Mesodermal cell (in vitro differentiated cells): ENCODE results near the gene SYNDIG1.

Experiments
- H3K27ac ChIP-seq: 2 replicates; pipeline ENCODE4 v1.7.0; 2013; ENCODE audit warnings: mild to moderate bottlenecking, low read depth, low read length, moderate library complexity; ENCODE audit not compliant: severe bottlenecking
- H3K36me3 ChIP-seq: 2 replicates; pipeline ENCODE4 v1.7.1; 2013; ENCODE audit warnings: mild to moderate bottlenecking, low read length, moderate library complexity; ENCODE audit not compliant: control insufficient read depth, insufficient read depth
- H3K4me1 ChIP-seq: one replicate; pipeline ENCODE4 v1.7.1; 2013; ENCODE audit warnings: mild to moderate bottlenecking, low read length; ENCODE audit not compliant: insufficient read depth, control insufficient read depth, poor library complexity, severe bottlenecking
- H3K4me3 ChIP-seq: 2 replicates; pipeline ENCODE4 v1.7.0; 2013; ENCODE audit warnings: low read length, control low read depth, mild to moderate bottlenecking; ENCODE audit not compliant: insufficient read depth, poor library complexity, severe bottlenecking; ENCODE audit errors: extremely low read depth
- H3K9me3 ChIP-seq: 2 replicates; pipeline ENCODE4 v1.7.1; 2013; ENCODE audit warnings: mild to moderate bottlenecking, low read length, moderate library complexity; ENCODE audit not compliant: control insufficient read depth
- WGBS, 2 experiments: methylation state at CpG; one replicate each; pipeline ENCODE4 v1.1.5; 2013; ENCODE audit warnings: missing lambda C conversion rate in 2 of 2; ENCODE audit not compliant: insufficient coverage in 2 of 2; 5-methylcytosine and 5-hydroxymethylcytosine counted together

The SYNDIG1 gene

DNA sequence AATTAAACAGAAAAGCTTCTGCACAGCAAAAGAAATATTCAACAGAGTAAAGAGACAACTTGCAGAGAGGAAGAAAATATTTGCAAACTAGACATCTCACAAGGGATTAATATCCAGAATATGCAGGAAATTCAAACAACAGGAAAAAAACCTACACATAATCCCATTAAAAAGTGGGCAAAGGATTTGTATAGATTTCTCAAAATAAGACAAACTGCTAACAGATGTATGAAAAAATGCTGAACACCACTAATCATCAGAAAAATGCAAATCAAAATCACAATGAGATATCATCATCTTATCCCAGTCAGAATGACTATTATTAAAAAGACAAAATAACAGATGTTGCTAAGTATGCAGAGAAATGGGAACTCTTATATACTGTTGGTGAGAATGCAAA, 129.6 kb downstream of the SYNDIG1 start:
- Histone ChIP-seq H3K36me3 (no peaks in the 10 kb centered on the region), H3K27ac (no peak overlapping the region), H3K9me3 (no peaks in the 10 kb centered on the region), H3K4me3 (no peak overlapping the region), H3K4me1 (no peaks in the 10 kb centered on the region)

- no peak overlapping the region for H3K4me3 ChIP-seq
- no peaks in the 10 kb centered on the region for H3K36me3 ChIP-seq
- WGBS, 2 experiments = no CpG with 5 or more reads among the region's 3 CpGs
- no peaks in the 10 kb centered on the region for H3K4me1 ChIP-seq
- H3K9me3 ChIP-seq = no peaks in the 10 kb centered on the region
- no peak overlapping the region for H3K27ac ChIP-seq
Measured at GRCh38 chr20:24600012-24600411, 130.6 kb downstream of the SYNDIG1 start.

- Histone ChIP-seq H3K4me3 (no peak overlapping the region), H3K27ac (no peak overlapping the region)
- WGBS, 2 experiments = 88 to 92% methylated on average over 6 of the region's 8 CpGs
Measured at GRCh38 chr20:24603454-24603853, 134.0 kb downstream of the SYNDIG1 start.

DNA sequence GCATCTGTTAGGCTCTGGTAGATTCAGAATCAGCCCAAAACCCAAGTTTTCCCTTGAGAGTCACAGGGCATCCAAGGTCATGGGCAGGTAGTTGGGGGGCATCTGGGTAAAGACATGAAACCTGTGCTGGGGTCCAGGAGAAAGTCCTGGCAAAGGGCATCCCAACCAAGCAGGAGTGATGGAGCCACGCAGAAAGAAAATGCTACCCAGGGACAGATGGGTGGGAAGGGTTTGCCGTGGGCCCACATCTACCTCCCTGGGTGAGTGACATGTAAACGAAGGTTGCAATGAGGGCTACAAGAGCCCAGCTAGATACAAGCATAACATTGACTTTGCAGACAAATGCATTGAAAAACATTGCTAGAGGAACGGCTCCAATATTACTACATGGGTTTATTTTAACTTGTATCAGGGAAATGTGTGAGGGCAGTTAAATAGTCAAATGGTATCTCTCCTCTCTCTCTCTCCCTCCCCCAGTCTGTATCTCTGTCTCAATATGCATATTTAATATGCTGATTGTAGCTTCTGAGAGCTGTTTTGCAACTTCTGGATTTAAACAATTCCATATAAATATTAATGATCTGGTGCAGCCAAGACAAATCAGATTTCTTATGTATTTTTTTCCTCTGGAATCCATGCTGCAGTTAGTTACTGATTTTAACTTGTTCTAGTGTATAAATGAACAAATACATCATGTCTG, 135.7 kb downstream of the SYNDIG1 start:
- no peaks in the 10 kb centered on the region for H3K4me1 ChIP-seq
- no peak overlapping the region for H3K4me3 ChIP-seq
- no peak overlapping the region for H3K27ac ChIP-seq
- no peaks in the 10 kb centered on the region for H3K9me3 ChIP-seq
- 75 to 89% methylated on average over 3 of the region's 4 CpGs for WGBS, 2 experiments
- H3K36me3 ChIP-seq = no peaks in the 10 kb centered on the region

More at GRCh38 chr20:24603454-24603853, 134.0 kb downstream of the SYNDIG1 start:
- H3K9me3 ChIP-seq = no peaks in the 10 kb centered on the region
- H3K4me1 ChIP-seq = no peaks in the 10 kb centered on the region
- no peaks in the 10 kb centered on the region for H3K36me3 ChIP-seq

DNA sequence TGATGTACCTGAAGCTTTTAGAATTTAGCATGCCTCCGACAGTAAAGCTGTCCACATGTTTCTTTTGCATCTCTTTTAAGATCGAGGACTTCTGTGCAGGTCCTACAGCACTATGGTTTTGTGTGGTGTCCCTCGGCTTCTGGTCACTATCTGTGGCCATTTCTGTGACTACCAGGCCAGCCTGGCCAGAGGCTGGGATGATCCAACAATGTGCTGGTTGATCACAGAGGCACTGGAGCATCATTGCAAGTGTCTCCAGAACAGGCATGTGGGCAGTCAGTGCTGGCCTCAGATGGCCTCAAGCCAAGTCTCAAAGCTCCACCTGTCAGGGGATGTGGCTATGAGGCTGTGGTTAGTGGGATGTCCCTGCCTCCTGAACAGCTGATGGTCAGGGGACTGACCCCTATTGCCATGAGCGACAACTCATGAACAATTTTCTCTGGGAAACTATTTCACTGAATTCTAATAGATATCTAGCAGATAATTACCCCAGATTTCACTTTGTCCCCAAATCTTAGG, 136.6 kb downstream of the SYNDIG1 start:
- H3K36me3 ChIP-seq = no peaks in the 10 kb centered on the region
- no peaks in the 10 kb centered on the region for H3K4me1 ChIP-seq
- H3K9me3 ChIP-seq = no peaks in the 10 kb centered on the region
- 88 to 91% methylated on average over 2 to 4 of the region's 4 CpGs for WGBS, 2 experiments
- no peak overlapping the region for H3K4me3 ChIP-seq
- no peak overlapping the region for H3K27ac ChIP-seq

DNA sequence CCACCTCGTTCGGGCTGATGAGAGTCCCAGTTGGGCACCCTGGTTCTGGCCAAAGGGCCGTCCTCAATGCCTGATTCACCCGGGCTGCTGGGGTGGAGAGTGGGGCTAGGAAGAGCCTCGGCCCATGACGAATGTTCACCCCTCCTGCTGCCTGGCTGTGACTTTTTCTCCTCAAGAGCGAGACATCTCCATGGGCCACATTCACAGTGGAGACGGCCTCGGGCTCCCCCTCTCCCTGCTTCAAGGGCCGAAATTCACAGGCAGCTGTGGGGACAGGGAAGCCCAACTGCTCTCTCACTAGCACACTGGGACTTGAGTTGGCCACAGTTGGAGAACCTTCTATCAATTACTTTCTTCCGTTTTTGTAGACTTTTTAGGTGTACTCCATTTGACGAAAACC, 138.0 kb downstream of the SYNDIG1 start:
- Histone ChIP-seq H3K27ac (no peak overlapping the region), H3K4me1 (no peaks in the 10 kb centered on the region), H3K4me3 (no peak overlapping the region), H3K36me3 (no peaks in the 10 kb centered on the region), H3K9me3 (no peaks in the 10 kb centered on the region)
- 89% methylated on average over 8 to 9 of the region's 12 CpGs for WGBS, 2 experiments

DNA sequence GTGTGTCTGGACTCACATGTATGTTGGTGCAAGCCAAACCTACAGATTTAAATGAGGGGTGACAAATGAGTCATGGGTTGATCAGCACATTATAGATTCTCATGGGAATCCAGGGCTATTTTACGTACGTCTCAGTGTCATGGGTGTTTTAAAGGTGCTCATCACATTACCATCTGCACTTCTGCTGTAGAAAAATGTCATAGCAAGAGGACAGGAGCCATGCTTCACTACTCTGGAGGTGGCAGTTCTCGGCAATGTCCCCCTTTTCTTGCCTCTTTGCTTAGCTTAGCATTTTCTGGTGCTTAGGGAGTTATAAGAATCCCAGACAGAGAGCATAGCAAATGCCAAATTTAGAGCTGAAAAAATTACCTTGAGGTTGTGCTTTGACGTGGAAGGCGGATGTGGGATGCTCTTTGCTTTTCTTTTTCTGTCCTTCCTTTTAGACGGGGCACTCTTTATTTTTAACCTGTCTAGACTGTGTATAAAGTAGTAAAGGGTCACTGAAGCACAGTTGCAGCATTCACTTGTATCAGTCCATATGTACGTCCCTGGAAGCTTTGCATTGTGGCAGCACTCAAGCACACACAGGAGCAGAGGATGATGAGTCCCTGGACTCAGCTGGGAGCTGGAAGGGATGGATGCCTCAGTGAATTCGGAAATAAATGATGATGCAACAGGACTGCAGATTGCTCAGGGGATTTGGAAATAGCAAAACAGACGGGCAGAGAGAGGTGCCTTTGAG, 139.7 kb downstream of the SYNDIG1 start:
- 85 to 86% methylated on average over 6 to 8 of the region's 9 CpGs for WGBS, 2 experiments
- H3K9me3 ChIP-seq = no peaks in the 10 kb centered on the region
- H3K27ac ChIP-seq = no peak overlapping the region
- H3K4me3 ChIP-seq = no peak overlapping the region
- no peaks in the 10 kb centered on the region for H3K36me3 ChIP-seq
- no peaks in the 10 kb centered on the region for H3K4me1 ChIP-seq

GRCh38 chr20:24609757-24610156, 140.3 kb downstream of the SYNDIG1 start:
- H3K4me1 ChIP-seq = no peaks in the 10 kb centered on the region
- no peak overlapping the region for H3K4me3 ChIP-seq
- no peaks in the 10 kb centered on the region for H3K9me3 ChIP-seq
- 55 to 67% methylated on average over 2 of the region's 2 CpGs for WGBS, 2 experiments
- no peak overlapping the region for H3K27ac ChIP-seq
- no peaks in the 10 kb centered on the region for H3K36me3 ChIP-seq

DNA sequence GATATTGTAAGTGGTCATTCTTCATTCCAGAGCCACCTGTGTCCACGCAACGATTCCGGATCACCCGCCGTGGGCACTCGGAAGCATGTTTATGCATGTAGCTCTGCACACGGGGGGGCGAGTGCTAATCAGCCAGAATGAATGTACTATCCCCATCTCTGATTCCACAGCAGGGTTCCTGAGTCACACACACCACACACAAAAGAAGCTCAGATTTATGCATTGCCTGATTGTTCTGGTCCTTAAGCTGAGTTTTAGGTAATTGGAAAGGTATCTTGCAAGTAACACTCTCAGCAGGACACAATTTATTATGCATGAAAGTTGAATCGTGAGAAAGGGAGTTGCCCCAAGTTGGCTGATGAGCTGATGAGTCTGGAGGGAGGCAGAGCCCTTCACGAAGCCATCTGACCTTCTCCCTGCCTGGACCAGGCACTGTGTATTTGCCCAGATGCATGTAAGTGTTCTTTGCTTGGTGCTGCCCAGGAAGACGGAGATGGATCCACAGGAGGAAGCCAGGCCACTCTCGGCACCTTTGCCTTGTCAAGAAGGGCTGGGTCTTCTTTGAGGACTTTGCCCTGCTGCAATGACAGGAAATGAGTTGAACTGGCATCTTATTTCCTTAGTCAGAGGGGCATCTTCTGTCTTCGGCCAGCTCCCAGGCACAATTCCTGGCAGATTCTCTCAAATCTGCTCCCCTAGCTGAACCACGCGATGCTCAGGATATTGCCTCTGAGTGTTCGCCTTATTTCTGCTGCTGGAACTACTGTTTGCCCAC, 141.1 kb downstream of the SYNDIG1 start:
- H3K9me3 ChIP-seq = no peaks in the 10 kb centered on the region
- H3K4me3 ChIP-seq = no peak overlapping the region
- H3K27ac ChIP-seq = no peak overlapping the region
- no peaks in the 10 kb centered on the region for H3K4me1 ChIP-seq
- no peaks in the 10 kb centered on the region for H3K36me3 ChIP-seq
- WGBS, 2 experiments = 73% methylated on average over 8 to 14 of the region's 16 CpGs

DNA sequence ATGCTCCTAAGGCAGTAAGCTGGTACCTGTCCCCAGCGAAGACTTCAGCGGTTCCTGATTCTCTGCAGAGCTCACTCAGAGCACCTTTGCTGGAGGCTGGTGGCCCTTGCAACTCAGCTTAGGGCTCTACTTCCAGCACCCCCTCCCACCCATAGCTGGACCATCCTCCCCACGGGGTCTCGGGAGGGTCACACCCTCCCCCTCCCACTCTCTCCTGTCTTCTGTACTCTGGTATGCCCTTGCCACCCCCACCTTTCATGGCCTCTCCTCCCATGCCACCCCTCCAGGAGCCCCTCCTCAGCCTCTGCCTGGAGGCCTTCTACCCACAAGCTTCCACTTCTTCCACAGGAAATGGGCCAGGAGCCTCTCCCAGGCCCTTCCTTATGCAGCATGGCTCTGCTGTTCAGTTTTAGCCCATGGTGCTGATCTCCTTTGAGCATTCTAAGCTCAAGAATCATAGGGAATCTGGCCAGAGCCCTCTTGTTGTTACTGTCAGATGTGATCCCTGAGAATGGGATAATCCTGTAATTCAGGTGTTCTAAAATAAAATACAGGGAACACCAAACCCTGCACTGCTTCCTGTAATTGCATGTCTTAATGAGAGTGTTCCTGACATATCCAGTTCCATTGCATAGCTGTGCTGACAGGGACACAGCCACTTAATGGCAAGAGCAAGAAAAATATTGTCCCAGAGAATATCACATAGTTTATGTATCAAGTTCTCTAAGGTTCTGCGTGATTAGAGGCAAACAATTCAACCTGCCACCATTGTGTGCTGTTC, 142.1 kb downstream of the SYNDIG1 start:
- Histone ChIP-seq H3K4me1 (no peaks in the 10 kb centered on the region), H3K36me3 (no peaks in the 10 kb centered on the region), H3K9me3 (no peaks in the 10 kb centered on the region), H3K27ac (no peak overlapping the region), H3K4me3 (no peak overlapping the region)
- WGBS, 2 experiments = 89 to 93% methylated on average over 3 of the region's 5 CpGs
